Measurements from ENCODE around the gene PCDHGB3.
"Not testable (repeated sequence)": the region's sequence is repeated elsewhere in the genome, so short reads cannot be mapped to it uniquely, and the experiment has no call there.

PCDHGB3 gene

GRCh38 chr5:141359790-141360426, 10.1 kb upstream of the PCDHGB3 start, which contains the start of gene PCDHGB2:
Gene PCDHGB2 (plus strand): TSS chr5:141359994. CDS start chr5:141360136, 142 bp downstream.
- DNase-seq, result no peak

GRCh38 chr5:141360685-141361084, 9.4 kb upstream of the PCDHGB3 start:
- DNase-seq, result no peak

GRCh38 chr5:141362719-141363118, 7.3 kb upstream of the PCDHGB3 start:
- no peak for DNase-seq

- DNase-seq, result no peak
Measured at GRCh38 chr5:141363952-141364660, 5.9 kb upstream of the PCDHGB3 start, which contains the start of gene PCDHGA5. Gene PCDHGA5 (plus strand): TSS chr5:141364162. CDS start chr5:141364331, 169 bp downstream.

- DNase-seq, result no peak
Measured at GRCh38 chr5:141366016-141366896, 3.8 kb upstream of the PCDHGB3 start.

GRCh38 chr5:141371572-141372475, 1.8 kb downstream of the PCDHGB3 start:
- no peak for DNase-seq

- DNase-seq, result no peak
Measured at GRCh38 chr5:141373673-141374317, 3.8 kb downstream of the PCDHGB3 start, which contains the start of gene PCDHGA6. Gene PCDHGA6 (plus strand): TSS chr5:141373891. CDS start chr5:141374084, 193 bp downstream.

GRCh38 chr5:141374627-141375026, 4.6 kb downstream of the PCDHGB3 start:
- DNase-seq, result no peak

- DNase-seq, result not testable (repeated sequence)
Measured at GRCh38 chr5:141375444-141376155, 5.6 kb downstream of the PCDHGB3 start.

- DNase-seq, result no peak
Measured at GRCh38 chr5:141382469-141383294, 12.6 kb downstream of the PCDHGB3 start, which contains the start of gene PCDHGA7. Gene PCDHGA7 (plus strand): TSS chr5:141382742. CDS start chr5:141382900, 158 bp downstream.

- no peak for DNase-seq
Measured at GRCh38 chr5:141383345-141383744, 13.3 kb downstream of the PCDHGB3 start.

GRCh38 chr5:141384471-141385267, 14.6 kb downstream of the PCDHGB3 start:
- DNase-seq, result no peak

- DNase-seq, result not testable (repeated sequence)
Measured at GRCh38 chr5:141387557-141388311, 17.7 kb downstream of the PCDHGB3 start, which contains the start of gene PCDHGB4. Gene PCDHGB4 (plus strand): TSS chr5:141387698. CDS start chr5:141387885, 187 bp downstream.

- no peak for DNase-seq
Measured at GRCh38 chr5:141388661-141389060, 18.6 kb downstream of the PCDHGB3 start.

- DNase-seq, result no peak
Measured at GRCh38 chr5:141389153-141390042, 19.4 kb downstream of the PCDHGB3 start.

- no peak for DNase-seq
Measured at GRCh38 chr5:141392429-141393198, 22.6 kb downstream of the PCDHGB3 start, which contains the start of gene PCDHGA8. Gene PCDHGA8 (plus strand): TSS chr5:141392633. CDS start chr5:141392814, 181 bp downstream.
